MM.1S (cell line): ENCODE data around the gene MROH2A.

Experiments
- DNase-seq: peaks from one replicate; pipeline ENCODE4 v3.0.0-alpha.2; 2015
- H2AFZ ChIP-seq: fragments of 300-600 bp; sonication (generic); 2 replicates; pipeline ENCODE4 v1.6.0; 2016; ENCODE audit warnings: antibody characterized with exemption, low read length
- H3F3A ChIP-seq: fragments of 300-600 bp; sonication (generic); 2 replicates; pipeline ENCODE4 v1.6.1; 2016; ENCODE audit warnings: mild to moderate bottlenecking, antibody characterized with exemption, low read length, moderate library complexity, mixed read lengths; ENCODE audit not compliant: insufficient read depth
- H3K27ac ChIP-seq: fragments of 300-600 bp; sonication (generic); 2 replicates; pipeline ENCODE4 v1.5.1; 2016; ENCODE audit warnings: mild to moderate bottlenecking, low read length
- H3K27me3 ChIP-seq: fragments of 300-600 bp; sonication (generic); replicated peaks from 2 replicates; pipeline ENCODE4 v1.6.0; 2016; ENCODE audit warnings: low read length; ENCODE audit not compliant: insufficient read depth
- H3K36me3 ChIP-seq: fragments of 300-600 bp; sonication (generic); replicated peaks from 2 replicates; pipeline ENCODE4 v1.6.1; 2016; ENCODE audit warnings: mild to moderate bottlenecking, low read length, mixed read lengths; ENCODE audit not compliant: insufficient read depth
- H3K4me1 ChIP-seq: fragments of 300-600 bp; sonication (generic); 2 replicates; pipeline ENCODE4 v1.6.1; 2016; ENCODE audit warnings: low read length, mixed read lengths
- H3K4me2 ChIP-seq: fragments of 300-600 bp; sonication (generic); 2 replicates; pipeline ENCODE4 v1.6.0; 2016; ENCODE audit warnings: low read depth, low read length
- H3K4me3 ChIP-seq: fragments of 300-600 bp; sonication (generic); 2 replicates; pipeline ENCODE4 v1.5.1; 2016; ENCODE audit warnings: low read length, mixed read lengths
- H3K79me2 ChIP-seq: fragments of 300-600 bp; sonication (generic); 2 replicates; pipeline ENCODE4 v1.6.1; 2016; ENCODE audit warnings: mixed run types, low read length, mixed read lengths
- H3K9ac ChIP-seq: fragments of 300-600 bp; sonication (generic); 2 replicates; pipeline ENCODE4 v1.6.1; 2016; ENCODE audit warnings: low read length, mixed read lengths
- H3K9me2 ChIP-seq: fragments of 300-600 bp; sonication (generic); replicated peaks from 2 replicates; pipeline ENCODE4 v1.6.1; 2016; ENCODE audit warnings: mild to moderate bottlenecking, low read length, mixed read lengths; ENCODE audit not compliant: insufficient read depth
- H3K9me3 ChIP-seq: fragments of 300-600 bp; sonication (generic); replicated peaks from 2 replicates; pipeline ENCODE4 v1.6.1; 2016; ENCODE audit warnings: mild to moderate bottlenecking, low read length, mixed read lengths; ENCODE audit not compliant: insufficient read depth
- H4K20me1 ChIP-seq: fragments of 300-600 bp; sonication (generic); 2 replicates; pipeline ENCODE4 v1.6.1; 2016; ENCODE audit warnings: mild to moderate bottlenecking, low read length, moderate library complexity, mixed read lengths; ENCODE audit not compliant: insufficient read depth
- CTCF ChIP-seq: fragments of 300-600 bp; sonication (generic); IDR thresholded peaks from 2 replicates; pipeline ENCODE4 v1.5.1; 2016; ENCODE audit warnings: antibody characterized with exemption, low read length, mixed read lengths
- EZH2 ChIP-seq: fragments of 300-600 bp; sonication (generic); optimal IDR thresholded peaks from 2 replicates; pipeline ENCODE3; 2017; ENCODE audit warnings: low read depth, mild to moderate bottlenecking, antibody characterized with exemption, low read length, mixed read lengths
- EZH2phosphoT487 ChIP-seq: fragments of 300-600 bp; sonication (generic); IDR thresholded peaks from 2 replicates; pipeline ENCODE4 v1.6.1; 2018; ENCODE audit warnings: antibody characterized with exemption, low read length

The MROH2A gene

GRCh38 chr2:233865838-233866237, 87.7 kb downstream of the MROH2A start:
- TF ChIP-seq EZH2 (no peak), CTCF (no peak)
- no peak for DNase-seq
- H4K20me1 ChIP-seq, result no peaks in the 10 kb centered on the region
- H3K36me3 ChIP-seq, result no peaks in the 10 kb centered on the region
- no peaks in the 10 kb centered on the region for H3K9me3 ChIP-seq
- no peaks in the 10 kb centered on the region for H3F3A ChIP-seq
- H3K79me2 ChIP-seq, result no peaks in the 10 kb centered on the region
- no peaks in the 10 kb centered on the region for H3K9me2 ChIP-seq
- no peak overlapping the region for H2AFZ ChIP-seq
- H3K4me1 ChIP-seq, result no peaks in the 10 kb centered on the region
- no peaks in the 10 kb centered on the region for H3K27me3 ChIP-seq
- H3K27ac ChIP-seq, result no peak overlapping the region
- H3K4me3 ChIP-seq, result no peak overlapping the region
- no peak overlapping the region for H3K9ac ChIP-seq
- H3K4me2 ChIP-seq, result no peak overlapping the region

GRCh38 chr2:233866479-233866878, 88.3 kb downstream of the MROH2A start:
- H3K9me2 ChIP-seq, result no peaks in the 10 kb centered on the region
- no peak overlapping the region for H3K4me2 ChIP-seq

GRCh38 chr2:233867993-233868532, 89.9 kb downstream of the MROH2A start, which contains the start of gene MSL3B:
Gene MSL3B, minus strand, starts transcription at chr2:233868386.
- Histone ChIP-seq H3K9ac (peak within 1 kb of the TSS; percentile 53; the same call in 1 of the 2 replicates), H3K4me3 (peak within 1 kb of the TSS; percentile 70), H3K79me2 (no peaks in the 10 kb centered on the region), H4K20me1 (no peaks in the 10 kb centered on the region), H3K36me3 (no peaks in the 10 kb centered on the region), H3K9me2 (no peaks in the 10 kb centered on the region), H3K4me1 (no peaks in the 10 kb centered on the region), H3K9me3 (no peaks in the 10 kb centered on the region), H2AFZ (peak within 1 kb of the TSS; percentile 77), H3K27me3 (no peaks in the 10 kb centered on the region), H3F3A (no peaks in the 10 kb centered on the region), H3K4me2 (peak within 1 kb of the TSS; percentile 64), H3K27ac (no peak within 1 kb of the TSS)
- TF ChIP-seq CTCF (no peak), EZH2phosphoT487 (no peak), EZH2 (no peak)
- DNase-seq, result peak; percentile 72

More at GRCh38 chr2:233866479-233866878, 88.3 kb downstream of the MROH2A start:
- TF ChIP-seq CTCF (no peak), EZH2 (no peak), EZH2phosphoT487 (no peak)
- H4K20me1 ChIP-seq, result no peaks in the 10 kb centered on the region
- H3F3A ChIP-seq, result no peaks in the 10 kb centered on the region
- H3K4me1 ChIP-seq, result no peaks in the 10 kb centered on the region
- no peak overlapping the region for H2AFZ ChIP-seq
- no peaks in the 10 kb centered on the region for H3K36me3 ChIP-seq
- no peak overlapping the region for H3K4me3 ChIP-seq
- no peaks in the 10 kb centered on the region for H3K27me3 ChIP-seq
- no peak overlapping the region for H3K27ac ChIP-seq
- no peaks in the 10 kb centered on the region for H3K79me2 ChIP-seq
- H3K9me3 ChIP-seq, result no peaks in the 10 kb centered on the region
- no peak for DNase-seq
- no peak overlapping the region for H3K9ac ChIP-seq
